GM12864 (cell line): ENCODE data around the gene GIGYF1.
"Not testable (repeated sequence)": the region's sequence is repeated elsewhere in the genome, so short reads cannot be mapped to it uniquely, and the experiment has no call there.

Experiments used
- DNase-seq: peaks from one replicate; pipeline ENCODE4 v3.0.0-alpha.2; 2011; ENCODE audit warnings: low read depth
- H3K4me3 ChIP-seq: 2 replicates; pipeline ENCODE4 v1.5.1; 2011; ENCODE audit warnings: mild to moderate bottlenecking, low read depth, low read length, control low read depth
- CTCF ChIP-seq: IDR thresholded peaks from 2 replicates; pipeline ENCODE4 v1.5.1; 2011; ENCODE audit warnings: low read depth, mild to moderate bottlenecking, moderate library complexity, low read length, control low read depth, inconsistent platforms; ENCODE audit errors: missing control alignments

GIGYF1 gene

GRCh38 chr7:100728196-100728595 lies 34.1 kb upstream of the GIGYF1 start:
- no peak for DNase-seq
- no peak for TF ChIP-seq CTCF
- H3K4me3 ChIP-seq = no peak overlapping the region

GRCh38 chr7:100726996-100727761 lies 33.1 kb upstream of the GIGYF1 start:
- no peak overlapping the region for H3K4me3 ChIP-seq
- no peak for TF ChIP-seq CTCF
- DNase-seq = no peak

- H3K4me3 ChIP-seq = not testable (repeated sequence)
These were observed 30.3 kb upstream of the GIGYF1 start for GRCh38 chr7:100724364-100724763.

GRCh38 chr7:100723732-100724275 lies 29.8 kb upstream of the GIGYF1 start:
- no peak for DNase-seq
- no peak overlapping the region for H3K4me3 ChIP-seq
- no peak for TF ChIP-seq CTCF

More at GRCh38 chr7:100724364-100724763, 30.3 kb upstream of the GIGYF1 start:
- DNase-seq = not testable (repeated sequence)

GRCh38 chr7:100722480-100723212 lies 28.6 kb upstream of the GIGYF1 start:
- no peak overlapping the region for H3K4me3 ChIP-seq
- no peak for TF ChIP-seq CTCF
- no peak for DNase-seq

DNA sequence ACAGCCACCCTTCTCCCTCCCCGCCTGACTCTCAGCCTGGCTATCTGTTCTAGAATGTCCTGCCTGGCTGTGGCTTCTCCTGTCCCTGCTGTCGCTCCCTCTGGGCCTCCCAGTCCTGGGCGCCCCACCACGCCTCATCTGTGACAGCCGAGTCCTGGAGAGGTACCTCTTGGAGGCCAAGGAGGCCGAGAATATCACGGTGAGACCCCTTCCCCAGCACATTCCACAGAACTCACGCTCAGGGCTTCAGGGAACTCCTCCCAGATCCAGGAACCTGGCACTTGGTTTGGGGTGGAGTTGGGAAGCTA lies 27.4 kb upstream of the GIGYF1 start:
- no peak overlapping the region for H3K4me3 ChIP-seq
- DNase-seq = no peak
- no peak for TF ChIP-seq CTCF

- no peak for DNase-seq
- TF ChIP-seq CTCF = no peak
- H3K4me3 ChIP-seq = no peak overlapping the region
These were observed 26.8 kb upstream of the GIGYF1 start for GRCh38 chr7:100720671-100721504.
